A549 (cell line): Measurements from ENCODE around the gene SLC9C1.

ENCODE experiments used
- CTCF ChIP-seq: fragments of >200 bp; sonication (Bioruptor Twin); formaldehyde crosslinking; IDR thresholded peaks from 3 replicates; pipeline ENCODE4 v1.5.1; 2016
- EP300 ChIP-seq, 2 experiments: fragments of >200 bp; sonication (Bioruptor Twin); formaldehyde crosslinking; IDR thresholded peaks; 2 replicates in 1 of 2; 3 replicates in 1 of 2; pipeline ENCODE4 v1.6.1; 2016 to 2017
- HOXB5 ChIP-seq: fragments of 250-450 bp; sonication (Bioruptor Pico); IDR thresholded peaks from 2 replicates; pipeline ENCODE4 v1.5.0; 2020; ENCODE audit warnings: mild to moderate bottlenecking, moderate library complexity
- JUN ChIP-seq, 2 experiments: fragments of >200 bp; sonication (Bioruptor Twin); formaldehyde crosslinking; IDR thresholded peaks; 2 replicates in 1 of 2; 3 replicates in 1 of 2; pipeline ENCODE4 v1.6.1; 2016 to 2017
- POLR2A ChIP-seq: IDR thresholded peaks from 2 replicates; pipeline ENCODE4 v1.6.1; 2012; ENCODE audit warnings: mild to moderate bottlenecking, low read length
- RARB ChIP-seq: fragments of 250-450 bp; sonication (Bioruptor Pico); IDR thresholded peaks from 2 replicates; pipeline ENCODE4 v1.8.0; 2021; ENCODE audit warnings: mild to moderate bottlenecking, moderate library complexity
- RFX5 ChIP-seq: fragments of 450-650 bp; IDR thresholded peaks from 2 replicates; pipeline ENCODE4 v1.7.1; 2014; ENCODE audit warnings: antibody characterized with exemption, mild to moderate bottlenecking, moderate library complexity
- SMC3 ChIP-seq: fragments of >200 bp; sonication (Bioruptor Twin); formaldehyde crosslinking; IDR thresholded peaks from 3 replicates; pipeline ENCODE4 v1.6.1; 2018; ENCODE audit warnings: inconsistent platforms
- TF ChIP-seq, protein P1 (sequence below): IDR thresholded peaks from 2 replicates; pipeline ENCODE4 v1.6.1; 2012

DNA sequence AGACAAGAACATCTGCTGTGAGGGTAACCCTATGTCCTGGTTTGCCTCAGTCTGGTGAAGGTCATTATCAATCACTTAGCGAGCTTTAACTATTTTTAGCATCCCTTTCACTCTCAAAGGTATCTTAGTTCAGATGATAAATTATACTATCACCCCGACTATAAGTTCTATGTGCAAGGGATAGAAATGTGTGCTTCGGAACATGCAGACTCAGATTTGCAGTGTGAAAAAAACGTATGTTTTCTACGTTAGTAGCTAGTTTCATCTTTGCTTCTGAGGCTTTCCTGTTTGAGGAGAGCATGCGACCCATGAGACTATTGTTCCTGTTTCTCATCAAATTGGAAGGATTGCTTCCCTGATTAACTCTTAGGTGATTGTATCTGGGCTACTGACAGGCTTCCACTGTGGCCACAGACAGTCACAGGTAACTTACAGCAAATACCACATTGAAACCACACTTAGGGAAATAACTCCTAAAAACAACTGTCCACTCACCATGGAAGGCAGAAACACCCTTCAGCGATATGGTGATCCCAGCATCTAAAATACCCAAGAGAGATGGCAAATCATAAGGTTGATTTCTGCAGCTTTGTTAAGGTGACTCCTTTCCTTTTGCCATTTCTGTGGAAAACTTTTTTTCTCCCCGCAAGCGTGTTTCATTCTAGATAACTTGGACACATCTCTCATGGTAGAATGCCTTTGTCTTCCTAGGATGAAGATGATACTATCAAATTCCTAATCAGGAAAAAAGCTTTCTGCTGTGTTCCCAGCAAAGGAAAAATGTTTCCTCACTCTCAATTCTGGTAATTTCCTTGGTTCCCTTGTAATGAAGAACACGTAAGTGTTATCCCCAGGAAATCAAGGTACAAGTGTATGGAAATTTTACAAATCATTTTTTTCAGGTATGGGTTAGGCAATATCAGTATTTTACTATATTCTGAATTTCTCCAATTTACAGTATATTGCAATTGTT is 166.2 kb downstream of the SLC9C1 start:
- no peak for TF ChIP-seq CTCF
- no peak for TF ChIP-seq JUN (IDR thresholded peaks at IDR 0.05)
- TF ChIP-seq RARB (CRISPR knock-in tag), result no peak
- TF ChIP-seq POLR2A, result no peak
- TF ChIP-seq RFX5, result no peak
- no peak for TF ChIP-seq EP300 (IDR thresholded peaks at IDR 0.05)
- TF ChIP-seq SMC3, result no peak
- TF ChIP-seq HOXB5 (CRISPR knock-in tag), result no peak
- TF ChIP-seq, protein P1, sequence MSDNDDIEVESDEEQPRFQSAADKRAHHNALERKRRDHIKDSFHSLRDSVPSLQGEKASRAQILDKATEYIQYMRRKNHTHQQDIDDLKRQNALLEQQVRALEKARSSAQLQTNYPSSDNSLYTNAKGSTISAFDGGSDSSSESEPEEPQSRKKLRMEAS, result no peak
